ENCODE data around the gene DAGLA.

DNA sequence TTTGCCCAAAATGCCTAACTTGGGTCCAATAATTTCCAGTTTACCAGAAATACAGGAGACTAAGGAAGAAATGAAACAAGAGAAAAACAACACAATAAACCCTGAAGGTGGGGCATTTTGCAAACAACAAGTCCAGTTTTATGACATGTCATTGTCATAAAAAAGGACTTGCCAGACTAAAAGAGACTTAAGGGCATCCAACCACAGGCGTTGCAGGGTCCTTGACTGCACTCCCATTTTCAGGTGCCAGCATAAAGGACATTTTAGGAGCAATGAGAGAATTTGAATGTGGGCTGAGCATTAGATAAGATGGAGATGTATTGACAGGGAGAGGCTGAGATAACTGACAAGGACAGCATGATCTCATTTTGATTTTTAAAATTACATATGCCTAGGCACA, 28.1 kb upstream of the DAGLA start:
- TF ChIP-seq EZH2 (IDR thresholded peaks at IDR 0.05) = no peak
- TF ChIP-seq, protein P1, sequence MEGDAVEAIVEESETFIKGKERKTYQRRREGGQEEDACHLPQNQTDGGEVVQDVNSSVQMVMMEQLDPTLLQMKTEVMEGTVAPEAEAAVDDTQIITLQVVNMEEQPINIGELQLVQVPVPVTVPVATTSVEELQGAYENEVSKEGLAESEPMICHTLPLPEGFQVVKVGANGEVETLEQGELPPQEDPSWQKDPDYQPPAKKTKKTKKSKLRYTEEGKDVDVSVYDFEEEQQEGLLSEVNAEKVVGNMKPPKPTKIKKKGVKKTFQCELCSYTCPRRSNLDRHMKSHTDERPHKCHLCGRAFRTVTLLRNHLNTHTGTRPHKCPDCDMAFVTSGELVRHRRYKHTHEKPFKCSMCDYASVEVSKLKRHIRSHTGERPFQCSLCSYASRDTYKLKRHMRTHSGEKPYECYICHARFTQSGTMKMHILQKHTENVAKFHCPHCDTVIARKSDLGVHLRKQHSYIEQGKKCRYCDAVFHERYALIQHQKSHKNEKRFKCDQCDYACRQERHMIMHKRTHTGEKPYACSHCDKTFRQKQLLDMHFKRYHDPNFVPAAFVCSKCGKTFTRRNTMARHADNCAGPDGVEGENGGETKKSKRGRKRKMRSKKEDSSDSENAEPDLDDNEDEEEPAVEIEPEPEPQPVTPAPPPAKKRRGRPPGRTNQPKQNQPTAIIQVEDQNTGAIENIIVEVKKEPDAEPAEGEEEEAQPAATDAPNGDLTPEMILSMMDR (IDR thresholded peaks at IDR 0.05) = no peak
- TF ChIP-seq EZH2phosphoT487 (IDR thresholded peaks at IDR 0.05) = no peak

Data from neural progenitor cell (in vitro differentiated cells).